Stimulated activated memory B cell treated with anti-CD40 and anti-IgM and Interleukin-4, amounts not matched to agents 10 μg/mL and 1 μg/mL and 100 μg/mL, for 72 hours (primary cell): Measurements from ENCODE around the gene NUP205.
"Not testable (repeated sequence)": the region's sequence is repeated elsewhere in the genome, so short reads cannot be mapped to it uniquely, and the experiment has no call there.

ENCODE experiments used
- ATAC-seq: fragments of 150-1000 bp; cut with Tn5 transposase; 2 replicates; pipeline ENCODE4 v1.10.0; 2021
- H3K27ac Mint-ChIP-seq: one replicate; pipeline ENCODE4 v1.8.0; 2022; ENCODE audit warnings: mild to moderate bottlenecking, mixed read lengths
- H3K27me3 Mint-ChIP-seq: one replicate; pipeline ENCODE4 v1.8.0; 2022; ENCODE audit warnings: mixed read lengths
- H3K36me3 Mint-ChIP-seq: one replicate; pipeline ENCODE4 v1.8.0; 2022; ENCODE audit warnings: mixed read lengths
- H3K4me1 Mint-ChIP-seq: one replicate; pipeline ENCODE4 v1.8.0; 2022; ENCODE audit warnings: mixed read lengths
- H3K4me3 Mint-ChIP-seq: one replicate; pipeline ENCODE4 v1.8.0; 2022; ENCODE audit warnings: mild to moderate bottlenecking, moderate library complexity, mixed read lengths
- H3K9me3 Mint-ChIP-seq: one replicate; pipeline ENCODE4 v1.8.0; 2022; ENCODE audit warnings: mixed read lengths

NUP205 gene

GRCh38 chr7:135684699-135685098 lies 127.0 kb downstream of the NUP205 start:
- Mint-ChIP-seq H3K36me3 (peaks cover 55% of the 10 kb centered on the region), H3K9me3 (no peaks in the 10 kb centered on the region), H3K27ac (no peak overlapping the region), H3K27me3 (no peaks in the 10 kb centered on the region), H3K4me3 (no peak overlapping the region), H3K4me1 (peaks cover 14% of the 10 kb centered on the region)
- ATAC-seq, result no peak

DNA sequence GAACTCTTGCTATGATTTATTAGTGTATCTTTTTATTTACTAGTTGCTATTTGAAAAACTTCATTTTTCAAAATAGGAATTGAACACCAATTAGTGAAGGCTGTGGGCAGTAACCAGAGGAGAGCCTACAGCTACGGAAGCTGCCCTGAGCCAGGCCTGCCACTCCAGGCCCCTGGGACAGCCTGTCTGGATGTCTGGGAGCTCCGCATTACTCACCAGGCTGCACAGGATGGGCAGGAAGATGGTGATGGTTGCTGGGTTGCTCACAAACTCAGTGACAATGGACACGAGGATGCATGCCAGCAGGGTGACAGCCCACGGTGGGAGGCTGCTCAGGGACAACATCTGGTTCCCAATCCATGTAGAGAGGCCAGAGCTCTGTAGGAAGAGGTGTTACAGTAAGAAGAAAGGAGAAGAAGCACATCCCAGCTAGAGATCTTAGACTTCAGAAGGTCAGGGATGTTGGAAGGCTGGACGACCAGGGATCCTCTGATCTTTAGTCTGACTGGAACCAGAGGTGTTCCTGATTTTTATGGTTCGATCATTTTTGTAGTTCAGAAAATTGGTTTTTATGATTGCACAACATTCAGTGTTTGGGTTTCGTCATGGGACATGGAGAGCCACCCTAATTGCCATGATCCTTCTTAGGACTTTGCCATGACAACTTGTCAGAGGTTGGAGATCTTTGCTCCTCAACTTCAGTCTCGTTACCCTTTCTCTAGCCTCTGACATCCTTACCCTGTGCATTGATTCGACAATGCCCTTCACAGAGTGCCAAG lies 127.8 kb downstream of the NUP205 start:
- Mint-ChIP-seq H3K27ac (no peak overlapping the region), H3K4me1 (peaks cover 14% of the 10 kb centered on the region), H3K4me3 (no peak overlapping the region), H3K27me3 (no peaks in the 10 kb centered on the region), H3K36me3 (peaks cover 53% of the 10 kb centered on the region), H3K9me3 (no peaks in the 10 kb centered on the region)
- ATAC-seq, result no peak

GRCh38 chr7:135687466-135687865 lies 129.7 kb downstream of the NUP205 start:
- Mint-ChIP-seq H3K27me3 (no peaks in the 10 kb centered on the region), H3K4me3 (no peak overlapping the region), H3K4me1 (peaks cover 3% of the 10 kb centered on the region), H3K9me3 (no peaks in the 10 kb centered on the region), H3K36me3 (peaks cover 50% of the 10 kb centered on the region), H3K27ac (no peak overlapping the region)
- ATAC-seq, result no peak

- ATAC-seq, result no peak
- Mint-ChIP-seq H3K4me3 (no peak overlapping the region), H3K4me1 (no peaks in the 10 kb centered on the region), H3K27ac (no peak overlapping the region), H3K36me3 (peaks cover 47% of the 10 kb centered on the region), H3K9me3 (no peaks in the 10 kb centered on the region), H3K27me3 (no peaks in the 10 kb centered on the region)
Observed at GRCh38 chr7:135690566-135690965, 132.8 kb downstream of the NUP205 start.

GRCh38 chr7:135692055-135692454 lies 134.3 kb downstream of the NUP205 start:
- peaks cover 47% of the 10 kb centered on the region for H3K36me3 Mint-ChIP-seq
- no peaks in the 10 kb centered on the region for H3K27me3 Mint-ChIP-seq
- H3K4me3 Mint-ChIP-seq, result no peak overlapping the region
- no peaks in the 10 kb centered on the region for H3K4me1 Mint-ChIP-seq
- ATAC-seq, result no peak
- no peaks in the 10 kb centered on the region for H3K9me3 Mint-ChIP-seq
- H3K27ac Mint-ChIP-seq, result no peak overlapping the region

- not testable (repeated sequence) for H3K4me3 Mint-ChIP-seq, H3K27ac Mint-ChIP-seq, H3K27me3 Mint-ChIP-seq, ATAC-seq, H3K9me3 Mint-ChIP-seq, H3K4me1 Mint-ChIP-seq
- peaks cover 47% of the 10 kb centered on the region for H3K36me3 Mint-ChIP-seq
Observed at GRCh38 chr7:135692606-135693005, 134.9 kb downstream of the NUP205 start.

- no peaks in the 10 kb centered on the region for H3K9me3 Mint-ChIP-seq
- no peak for ATAC-seq
- H3K4me3 Mint-ChIP-seq, result no peak overlapping the region
- no peak overlapping the region for H3K27ac Mint-ChIP-seq
- H3K36me3 Mint-ChIP-seq, result peaks cover 48% of the 10 kb centered on the region
- no peaks in the 10 kb centered on the region for H3K4me1 Mint-ChIP-seq
- H3K27me3 Mint-ChIP-seq, result no peaks in the 10 kb centered on the region
Observed at GRCh38 chr7:135693558-135693957, 135.8 kb downstream of the NUP205 start.

GRCh38 chr7:135697276-135698049 lies 139.7 kb downstream of the NUP205 start:
- no peaks in the 10 kb centered on the region for H3K4me1 Mint-ChIP-seq
- no peaks in the 10 kb centered on the region for H3K9me3 Mint-ChIP-seq
- H3K4me3 Mint-ChIP-seq, result no peak overlapping the region
- peaks cover 34% of the 10 kb centered on the region for H3K36me3 Mint-ChIP-seq
- ATAC-seq, result no peak
- no peaks in the 10 kb centered on the region for H3K27me3 Mint-ChIP-seq
- no peak overlapping the region for H3K27ac Mint-ChIP-seq
